Common myeloid progenitor, CD34-positive (primary cell): ENCODE measurements around the gene C8A.

Experiments
- CTCF ChIA-PET: fragments of 350-600 bp; sonication (Branson Sonifier 250); formaldehyde crosslinking; loops from one replicate; lab custom pipeline; 2021; ENCODE audit warnings: antibody characterized with exemption; lab: Charles Lee
- POLR2A ChIA-PET: fragments of 350-600 bp; sonication (Branson Sonifier 250); formaldehyde crosslinking; loops from one replicate; lab custom pipeline; 2021; ENCODE audit warnings: antibody characterized with exemption; lab: Charles Lee
- DNase-seq, 3 donors: peaks; one replicate each; pipeline versions ENCODE4 v3.0.0 to v3.0.0-alpha.2; 2013
- H3K27ac ChIP-seq, 2 experiments: 1 replicate in 1 of 2; 2 replicates in 1 of 2; pipeline ENCODE4 v1.7.0; 2013; ENCODE audit warnings: inconsistent platforms in 2 of 2, low read length in 2 of 2, mild to moderate bottlenecking in 2 of 2, low read depth in 1 of 2, moderate library complexity in 1 of 2; ENCODE audit not compliant: severe bottlenecking in 2 of 2, insufficient read depth in 1 of 2, poor library complexity in 1 of 2
- H3K27me3 ChIP-seq, 5 experiments: replicated peaks in 2 of 5; 1 replicate in 3 of 5; 2 replicates in 2 of 5; pipeline versions ENCODE4 v1.6.1 to v1.7.0; 2013; ENCODE audit warnings: low read length in 4 of 5, mild to moderate bottlenecking in 2 of 5, moderate library complexity in 2 of 5, inconsistent platforms in 1 of 5; ENCODE audit not compliant: insufficient read depth in 5 of 5, control insufficient read depth in 4 of 5
- H3K36me3 ChIP-seq, 4 experiments: 1 replicate in 2 of 4; 2 replicates in 2 of 4; pipeline versions ENCODE4 v1.6.1 to v1.7.0; 2013; ENCODE audit warnings: low read length in 3 of 4, control low read depth in 1 of 4, mild to moderate bottlenecking in 1 of 4; ENCODE audit not compliant: control insufficient read depth in 4 of 4, insufficient read depth in 4 of 4
- H3K4me1 ChIP-seq, 4 experiments: 1 replicate in 3 of 4; 2 replicates in 1 of 4; pipeline versions ENCODE4 v1.6.1 to v1.7.1; 2013; ENCODE audit warnings: low read length in 3 of 4, mild to moderate bottlenecking in 3 of 4, control low read depth in 1 of 4, inconsistent platforms in 1 of 4, moderate library complexity in 1 of 4; ENCODE audit not compliant: control insufficient read depth in 4 of 4, insufficient read depth in 4 of 4; ENCODE audit errors: control extremely low read depth in 1 of 4
- H3K4me3 ChIP-seq, 7 experiments: 1 replicate in 4 of 7; 2 replicates in 3 of 7; pipeline versions ENCODE4 v1.5.1 to v1.7.0; 2013; ENCODE audit warnings: mild to moderate bottlenecking in 7 of 7, low read length in 6 of 7, moderate library complexity in 6 of 7, inconsistent platforms in 2 of 7, low read depth in 2 of 7, control low read depth in 1 of 7; ENCODE audit not compliant: insufficient read depth in 4 of 7, control insufficient read depth in 1 of 7; ENCODE audit errors: extremely low read depth in 1 of 7
- H3K9me3 ChIP-seq, 5 experiments: 1 replicate in 4 of 5; 2 replicates in 1 of 5; pipeline versions ENCODE4 v1.6.1 to v1.7.1; 2013; ENCODE audit warnings: low read length in 4 of 5, mild to moderate bottlenecking in 2 of 5, inconsistent platforms in 1 of 5, low read depth in 1 of 5, moderate library complexity in 1 of 5; ENCODE audit not compliant: control insufficient read depth in 4 of 5, insufficient read depth in 2 of 5; ENCODE audit errors: control extremely low read depth in 1 of 5
- WGBS: methylation state at CpG from one replicate; pipeline ENCODE4 v1.1.5; 2013; ENCODE audit not compliant: insufficient coverage; 5-methylcytosine and 5-hydroxymethylcytosine counted together

The C8A gene

GRCh38 chr1:56938646-56939045, 84.0 kb downstream of the C8A start:
- WGBS, result 100% methylated on average over 1 of the region's 2 CpGs
- no peak for DNase-seq
- POLR2A ChIA-PET, result no interaction called here
- Histone ChIP-seq H3K36me3 (no peaks in the 10 kb centered on the region), H3K4me3 (no peak overlapping the region), H3K4me1 (no peaks in the 10 kb centered on the region), H3K27me3 (peaks cover 0 to 6% (median 0%) of the 10 kb centered on the region in 5 experiments), H3K9me3 (no peaks in the 10 kb centered on the region), H3K27ac (no peak overlapping the region)
- CTCF ChIA-PET, result no interaction called here

GRCh38 chr1:56939209-56939608, 84.6 kb downstream of the C8A start:
- no peak overlapping the region for H3K4me3 ChIP-seq
- H3K9me3 ChIP-seq, result no peaks in the 10 kb centered on the region
- ChIA-PET POLR2A (no interaction called here), CTCF (no interaction called here)
- DNase-seq, result no peak
- H3K4me1 ChIP-seq, result no peaks in the 10 kb centered on the region
- peaks cover 0 to 4% (median 0%) of the 10 kb centered on the region in 5 experiments for H3K27me3 ChIP-seq
- H3K27ac ChIP-seq, result no peak overlapping the region
- no peaks in the 10 kb centered on the region for H3K36me3 ChIP-seq
- WGBS, result 100% methylated on average over 2 of the region's 2 CpGs

- H3K27ac ChIP-seq, result no peak overlapping the region
- no peaks in the 10 kb centered on the region for H3K4me1 ChIP-seq
- H3K36me3 ChIP-seq, result no peaks in the 10 kb centered on the region
- DNase-seq, result no peak
- ChIA-PET CTCF (no interaction called here), POLR2A (no interaction called here)
- peaks cover 0 to 3% (median 0%) of the 10 kb centered on the region in 5 experiments for H3K27me3 ChIP-seq
- H3K9me3 ChIP-seq, result no peaks in the 10 kb centered on the region
- no peak overlapping the region for H3K4me3 ChIP-seq
- no CpG with 5 or more reads among the region's 1 CpG for WGBS
Observed at GRCh38 chr1:56940039-56940438, 85.4 kb downstream of the C8A start.

- POLR2A ChIA-PET, result no interaction called here
- Histone ChIP-seq H3K4me1 (no peaks in the 10 kb centered on the region), H3K9me3 (no peaks in the 10 kb centered on the region), H3K36me3 (no peaks in the 10 kb centered on the region), H3K27me3 (no peaks in the 10 kb centered on the region), H3K4me3 (no peak overlapping the region), H3K27ac (no peak overlapping the region)
- DNase-seq, result no peak
- 0% methylated on average over 1 of the region's 1 CpG for WGBS
- CTCF ChIA-PET, result no interaction called here
Observed at GRCh38 chr1:56948403-56949023, 93.9 kb downstream of the C8A start.

- Histone ChIP-seq H3K9me3 (no peaks in the 10 kb centered on the region), H3K27ac (no peak overlapping the region), H3K27me3 (no peaks in the 10 kb centered on the region), H3K4me3 (no peak overlapping the region), H3K4me1 (no peaks in the 10 kb centered on the region), H3K36me3 (no peaks in the 10 kb centered on the region)
- ChIA-PET POLR2A (no interaction called here), CTCF (interaction anchor here (0.5 kb wide), 1 partner anchor 68 kb away, joined by 4 read pairs; no protein-coding TSS in a partner anchor)
- DNase-seq, result no peak
- 89% methylated on average over 6 of the region's 8 CpGs for WGBS
Observed at GRCh38 chr1:56952501-56952900, 97.9 kb downstream of the C8A start.

GRCh38 chr1:56953386-56953785, 98.8 kb downstream of the C8A start:
- ChIA-PET CTCF (no interaction called here), POLR2A (no interaction called here)
- H3K4me3 ChIP-seq, result no peak overlapping the region
- H3K27me3 ChIP-seq, result peaks cover 0 to 1% (median 0%) of the 10 kb centered on the region in 5 experiments
- H3K4me1 ChIP-seq, result no peaks in the 10 kb centered on the region
- no peaks in the 10 kb centered on the region for H3K36me3 ChIP-seq
- H3K9me3 ChIP-seq, result no peaks in the 10 kb centered on the region
- DNase-seq, result no peak
- 53% methylated on average over 5 of the region's 5 CpGs for WGBS
- H3K27ac ChIP-seq, result no peak overlapping the region

- DNase-seq, result no peak
- Histone ChIP-seq H3K4me3 (no peak overlapping the region), H3K27ac (no peak overlapping the region), H3K36me3 (no peaks in the 10 kb centered on the region), H3K9me3 (no peaks in the 10 kb centered on the region), H3K27me3 (peaks cover 0 to 2% (median 0%) of the 10 kb centered on the region in 5 experiments), H3K4me1 (no peaks in the 10 kb centered on the region)
- ChIA-PET POLR2A (no interaction called here), CTCF (no interaction called here)
- no CpG with 5 or more reads among the region's 1 CpG for WGBS
Observed at GRCh38 chr1:56954664-56955063, 100.1 kb downstream of the C8A start.
